Measurements from ENCODE around the gene ZNF805. TPM values are rescaled to one million over a fixed set of nuclear protein-coding genes. Genes with fewer than 3 reads are reported as not detected.
A peak's percentile ranks its signal among the peaks of the same experiment; 100 is the strongest.
"Not testable (repeated sequence)": the region's sequence is repeated elsewhere in the genome, so short reads cannot be mapped to it uniquely, and the experiment has no call there.

The ZNF805 gene
- total RNA-seq, 4 donors from 2014 or later, result 13.3 to 19.7 (median 17.3) TPM

DNA sequence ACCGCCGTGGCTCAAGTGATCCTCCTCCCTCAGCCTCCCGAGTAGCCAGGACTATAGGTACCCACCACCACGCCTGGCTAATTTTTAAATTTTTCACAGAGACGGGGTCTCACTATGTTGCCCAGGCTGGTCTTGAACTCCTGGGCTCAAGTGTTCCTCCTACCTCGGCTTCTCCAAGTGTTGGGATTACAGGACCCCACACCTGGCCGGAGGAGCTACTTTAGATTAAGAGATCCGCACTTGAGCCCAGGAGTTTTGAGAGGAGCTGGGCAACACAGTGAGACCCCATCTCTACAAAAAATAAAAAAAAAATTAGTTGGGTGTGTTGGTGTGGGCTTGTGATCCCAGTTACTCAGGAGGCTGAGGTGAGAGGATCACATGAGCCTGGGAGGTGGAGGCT, 30.8 kb downstream of the ZNF805 start:
- Histone ChIP-seq H3K4me1 (no peaks in the 10 kb centered on the region), H3K9me3 (no peaks in the 10 kb centered on the region), H3K4me3 (no peak overlapping the region), H3K27me3 (no peaks in the 10 kb centered on the region), H3K36me3 (peaks cover 0 to 25% (median 6%) of the 10 kb centered on the region in 4 donors), H3K27ac (replicated peaks in 1 of 4) (no peak overlapping the region)
- TF ChIP-seq EP300 (IDR thresholded peaks at IDR 0.05) (no peak), POLR2A (IDR thresholded peaks at IDR 0.05; ENCODE audit: low read depth) (no peak), POLR2AphosphoS5 (IDR thresholded peaks at IDR 0.05) (no peak)
- TF ChIP-seq, protein P1, sequence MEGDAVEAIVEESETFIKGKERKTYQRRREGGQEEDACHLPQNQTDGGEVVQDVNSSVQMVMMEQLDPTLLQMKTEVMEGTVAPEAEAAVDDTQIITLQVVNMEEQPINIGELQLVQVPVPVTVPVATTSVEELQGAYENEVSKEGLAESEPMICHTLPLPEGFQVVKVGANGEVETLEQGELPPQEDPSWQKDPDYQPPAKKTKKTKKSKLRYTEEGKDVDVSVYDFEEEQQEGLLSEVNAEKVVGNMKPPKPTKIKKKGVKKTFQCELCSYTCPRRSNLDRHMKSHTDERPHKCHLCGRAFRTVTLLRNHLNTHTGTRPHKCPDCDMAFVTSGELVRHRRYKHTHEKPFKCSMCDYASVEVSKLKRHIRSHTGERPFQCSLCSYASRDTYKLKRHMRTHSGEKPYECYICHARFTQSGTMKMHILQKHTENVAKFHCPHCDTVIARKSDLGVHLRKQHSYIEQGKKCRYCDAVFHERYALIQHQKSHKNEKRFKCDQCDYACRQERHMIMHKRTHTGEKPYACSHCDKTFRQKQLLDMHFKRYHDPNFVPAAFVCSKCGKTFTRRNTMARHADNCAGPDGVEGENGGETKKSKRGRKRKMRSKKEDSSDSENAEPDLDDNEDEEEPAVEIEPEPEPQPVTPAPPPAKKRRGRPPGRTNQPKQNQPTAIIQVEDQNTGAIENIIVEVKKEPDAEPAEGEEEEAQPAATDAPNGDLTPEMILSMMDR (IDR thresholded peaks at IDR 0.05), result no peak
- intact Hi-C loops (cut with DNase I), result no loop called here
- DNase-seq (ENCODE audit: extremely low spot score), result no peak
- WGBS, result 99% methylated on average over 8 of the region's 8 CpGs

DNA sequence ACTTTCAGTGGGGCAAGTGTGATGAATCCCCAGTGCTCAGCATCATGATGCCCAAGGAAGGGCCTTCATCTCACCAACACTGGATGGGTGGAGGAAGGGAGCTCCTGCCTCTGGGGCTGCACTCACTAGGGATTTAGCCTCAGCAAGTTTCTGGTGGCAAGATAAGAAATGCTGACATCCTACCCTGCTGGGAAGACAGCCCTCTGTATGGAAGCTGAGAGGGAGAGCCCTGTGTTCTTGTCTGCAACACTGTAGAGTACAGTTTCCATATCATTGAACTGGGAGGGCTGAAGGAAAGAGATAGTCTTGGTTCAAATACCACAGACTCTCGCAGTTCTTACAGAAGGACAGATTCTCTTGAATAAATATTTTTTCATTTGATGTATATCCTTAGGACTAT, 32.6 kb downstream of the ZNF805 start:
- Histone ChIP-seq H3K27me3 (no peaks in the 10 kb centered on the region), H3K4me1 (no peaks in the 10 kb centered on the region), H3K27ac (replicated peaks in 1 of 4) (no peak overlapping the region), H3K4me3 (no peak overlapping the region), H3K9me3 (no peaks in the 10 kb centered on the region), H3K36me3 (peaks cover 0 to 27% (median 8%) of the 10 kb centered on the region in 4 donors)
- WGBS, result 37% methylated on average over 1 of the region's 1 CpG
- DNase-seq (ENCODE audit: extremely low spot score), result no peak
- TF ChIP-seq POLR2AphosphoS5 (IDR thresholded peaks at IDR 0.05) (no peak), POLR2A (IDR thresholded peaks at IDR 0.05; ENCODE audit: low read depth) (no peak), EP300 (IDR thresholded peaks at IDR 0.05) (no peak)
- TF ChIP-seq, protein P1 (IDR thresholded peaks at IDR 0.05), result no peak
- intact Hi-C loops (cut with DNase I), result no loop called here

DNA sequence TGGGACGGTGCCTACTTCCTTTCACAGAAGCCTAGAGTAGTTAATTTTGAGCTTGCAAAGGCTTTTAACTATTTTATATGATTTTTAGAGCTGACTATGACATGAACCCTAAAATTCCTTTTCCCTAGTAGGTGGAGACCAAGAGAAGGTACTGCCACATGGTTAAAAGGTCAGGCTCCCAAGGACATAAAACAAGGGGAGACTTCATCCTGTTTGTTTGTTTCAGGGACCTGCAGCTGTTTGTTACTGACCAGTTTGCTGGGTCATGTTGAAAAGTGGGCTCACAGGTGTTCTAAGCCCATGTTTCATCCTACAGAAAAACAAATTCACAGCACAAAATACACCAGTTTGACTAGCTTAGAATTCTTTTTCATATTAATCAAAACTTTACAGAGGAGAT, 36.0 kb downstream of the ZNF805 start:
- Histone ChIP-seq H3K4me1 (peaks cover 12 to 19% (median 15%) of the 10 kb centered on the region in 4 donors), H3K9me3 (no peaks in the 10 kb centered on the region), H3K27me3 (no peaks in the 10 kb centered on the region), H3K36me3 (peaks cover 0 to 18% (median 8%) of the 10 kb centered on the region in 4 donors), H3K27ac (replicated peaks in 1 of 4) (no peak overlapping the region), H3K4me3 (no peak overlapping the region)
- DNase-seq (ENCODE audit: extremely low spot score), result no peak
- TF ChIP-seq POLR2A (IDR thresholded peaks at IDR 0.05; ENCODE audit: low read depth) (no peak), POLR2AphosphoS5 (IDR thresholded peaks at IDR 0.05) (no peak), EP300 (IDR thresholded peaks at IDR 0.05) (no peak)
- TF ChIP-seq, protein P1 (IDR thresholded peaks at IDR 0.05), result no peak
- intact Hi-C loops (cut with DNase I), result loop anchor here (5.0 kb wide), 1 partner anchor 34 kb away; the partner anchor contains the start of gene ZNF805
- 84% methylated on average over 1 of the region's 1 CpG for WGBS

DNA sequence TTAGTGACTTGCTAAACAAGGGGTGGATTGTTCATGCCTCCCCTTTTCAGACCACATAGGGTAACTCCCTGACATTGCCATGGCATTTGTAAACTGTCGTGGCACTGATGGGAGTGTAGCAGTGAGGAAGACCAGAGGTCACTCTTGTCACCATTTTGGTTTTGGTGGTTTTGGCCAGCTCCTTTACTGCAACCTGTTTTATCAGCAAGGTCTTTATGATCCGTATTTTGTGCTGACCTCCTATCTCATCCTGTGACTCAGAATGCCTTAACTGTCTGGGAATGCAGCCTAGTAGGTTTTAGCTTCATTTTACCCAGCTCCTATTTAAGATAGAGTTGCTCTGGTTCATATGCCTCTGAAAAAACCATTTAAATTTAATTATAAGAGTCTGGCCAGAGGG, 38.0 kb downstream of the ZNF805 start:
- not testable (repeated sequence) for H3K27me3 ChIP-seq; H3K4me3 ChIP-seq; H3K9me3 ChIP-seq; DNase-seq (ENCODE audit: extremely low spot score)
- Histone ChIP-seq H3K4me1 (peaks cover 28 to 40% (median 35%) of the 10 kb centered on the region in 4 donors), H3K36me3 (peaks cover 0 to 24% (median 4%) of the 10 kb centered on the region in 4 donors), H3K27ac (replicated peaks in 1 of 4) (peak overlapping the region in 1 of 4 donors; percentile 18)
- intact Hi-C loops (cut with DNase I), result loop anchor here (5.0 kb wide), 1 partner anchor 36 kb away; the partner anchor contains the start of gene ZNF805
- WGBS, result 94% methylated on average over 2 of the region's 2 CpGs

DNA sequence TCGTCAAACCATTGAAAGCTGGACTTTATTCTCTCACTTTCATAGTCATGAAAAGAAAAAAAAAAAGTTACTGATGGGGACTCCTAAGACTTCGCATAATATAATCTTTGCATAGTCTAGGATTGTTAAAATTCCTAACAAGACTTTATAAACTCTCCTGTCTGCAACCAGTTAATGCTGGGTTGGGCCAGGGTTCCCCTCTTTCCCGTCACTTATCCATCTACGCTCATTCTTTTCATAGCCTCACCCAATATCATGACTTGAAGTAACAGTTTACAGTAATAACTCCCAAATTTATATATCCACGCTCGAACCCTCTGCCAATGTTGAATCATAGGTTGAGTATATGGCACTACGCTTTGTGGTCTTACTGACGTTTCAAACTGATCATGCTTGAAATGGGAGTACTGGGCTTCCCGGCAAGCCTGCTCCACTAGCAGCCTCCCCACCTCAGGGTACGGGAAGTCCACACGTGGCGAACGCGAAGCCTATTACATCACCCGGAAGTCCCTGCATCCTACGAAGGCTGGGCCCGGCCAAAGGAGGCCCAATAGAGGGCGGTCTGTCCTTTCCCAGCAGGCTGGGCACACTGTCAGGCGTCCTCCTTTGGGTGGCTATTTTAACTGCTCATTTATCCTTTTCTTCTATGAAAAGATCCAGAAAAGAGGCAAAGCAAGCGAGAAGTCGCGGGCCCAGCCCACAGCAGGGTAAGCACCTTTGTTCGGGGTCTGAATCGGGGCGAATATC, 39.2 kb downstream of the ZNF805 start:
- TF ChIP-seq POLR2A (IDR thresholded peaks at IDR 0.05; ENCODE audit: low read depth) (no peak), EP300 (IDR thresholded peaks at IDR 0.05) (peak; percentile 96), POLR2AphosphoS5 (IDR thresholded peaks at IDR 0.05) (peak; percentile 93 to 95)
- TF ChIP-seq, protein P1 (IDR thresholded peaks at IDR 0.05), result peak in 2 of 3 experiments; percentile 26 to 34
- Histone ChIP-seq H3K9me3 (no peaks in the 10 kb centered on the region), H3K27me3 (no peaks in the 10 kb centered on the region), H3K36me3 (peaks cover 5 to 34% (median 12%) of the 10 kb centered on the region in 4 donors), H3K27ac (replicated peaks in 1 of 4) (peak overlapping the region; percentile 97 to 100 (median 98)), H3K4me1 (peaks cover 34 to 51% (median 45%) of the 10 kb centered on the region in 4 donors), H3K4me3 (peak overlapping the region; percentile 74 to 92 (median 90))
- DNase-seq (ENCODE audit: extremely low spot score), result peak; percentile 97
- intact Hi-C loops (cut with DNase I), result loop anchor here (5.0 to 10.0 kb wide), 2 partner anchors 37 to 75 kb away; partner anchors contain the start of genes ZNF304 and ZNF805
- WGBS, result 9% methylated on average over 15 of the region's 25 CpGs
